ENCODE results near the gene STN1. TPM values are rescaled to one million over a fixed set of nuclear protein-coding genes. Genes with fewer than 3 reads are reported as not detected.

The STN1 gene
- total and polyA plus RNA-seq, 2 of the 8 experiments (the other 6 are each of a cell fraction or from before 2014, with no cell fraction given) = 10.1 to 12.4 TPM

DNA sequence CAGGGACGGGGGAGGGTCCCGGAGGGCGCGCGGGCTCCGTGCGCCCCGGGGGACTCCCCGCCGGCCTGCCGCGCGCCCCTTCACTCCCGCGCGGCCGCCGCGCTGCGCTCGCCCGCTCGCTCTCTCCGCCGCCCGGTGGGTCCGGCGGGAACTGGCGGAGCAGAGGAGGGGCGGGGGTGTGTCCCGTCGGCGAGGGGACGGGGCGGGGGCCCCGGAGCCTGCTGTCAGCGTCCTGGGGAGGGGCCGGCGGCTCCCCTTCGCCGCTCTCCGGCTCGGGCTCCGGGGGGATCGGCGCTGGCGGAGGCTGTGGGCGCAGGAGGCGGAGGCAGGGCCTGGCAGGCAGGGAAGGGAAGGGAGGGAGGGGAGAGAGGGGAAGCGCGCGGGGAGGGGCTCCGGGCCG lies 62.6 kb downstream of the STN1 start, which contains the start of gene SH3PXD2A (continued):
- no peak for TF ChIP-seq SP2 (IDR thresholded peaks at IDR 0.05; ENCODE audit: low read length)
- TF ChIP-seq PHF8 (conservative IDR thresholded peaks at IDR 0.05; ENCODE audit: low read depth, low read length) = peak; percentile 13; the same call in 1 of the 2 replicates

Measured in H1 (cell line).